ENCODE results near the gene C6orf47. TPM values are rescaled to one million over a fixed set of nuclear protein-coding genes. Genes with fewer than 3 reads are reported as not detected.

Gene C6orf47
- polyA plus RNA-seq, 2 of the 4 experiments (the other 2 are of a cell fraction) = 6.0 to 13.6 TPM

GRCh38 chr6:31634131-31634530 lies 26.4 kb downstream of the C6orf47 start:
- FAIRE-seq = no peak
- TF ChIP-seq SREBF2 (IDR thresholded peaks at IDR 0.05) (no peak), ZNF302 (CRISPR knock-in tag; IDR thresholded peaks at IDR 0.05) (no peak), EHF (CRISPR knock-in tag; IDR thresholded peaks at IDR 0.05) (no peak), ZSCAN20 (CRISPR knock-in tag; IDR thresholded peaks at IDR 0.05) (no peak), ATOH8 (CRISPR knock-in tag; IDR thresholded peaks at IDR 0.05; ENCODE audit: low read depth) (no peak), EHMT2 (IDR thresholded peaks at IDR 0.05; ENCODE audit: low read depth) (no peak), REST (IDR thresholded peaks at IDR 0.05) (no peak), JUN (IDR thresholded peaks at IDR 0.05) (no peak), FOSL2 (IDR thresholded peaks at IDR 0.05) (no peak), FOSL2 (CRISPR knock-in tag; IDR thresholded peaks at IDR 0.05) (no peak), MAX (IDR thresholded peaks at IDR 0.05) (no peak), CBX2 (IDR thresholded peaks at IDR 0.05; ENCODE audit: borderline replicate concordance, low read depth) (no peak), JUNB (IDR thresholded peaks at IDR 0.05) (no peak), RARB (CRISPR knock-in tag; IDR thresholded peaks at IDR 0.05) (no peak), POLR2A (IDR thresholded peaks at IDR 0.05; ENCODE audit: low read length) (no peak), RAD21 (conservative IDR thresholded peaks at IDR 0.05 in 1 of 2, IDR thresholded peaks at IDR 0.05 in 1 of 2) (no peak)
- no peak for DNase-seq (ENCODE audit: low read depth in 1 of 2, low spot score in 1 of 2)
- Histone ChIP-seq H3K4me3 (no peak overlapping the region), H3K9me3 (no peaks in the 10 kb centered on the region), H3K27ac (no peak overlapping the region), H3K4me1 (no peaks in the 10 kb centered on the region), H3K4me2 (no peak overlapping the region)
- WGBS (ENCODE audit: missing lambda C conversion rate) = 88% methylated on average over 3 of the region's 3 CpGs
- ChIA-PET POLR2A (no interaction called here), CTCF (interaction anchor here (0.7 to 2.2 kb wide), 3 partner anchors 9 to 87 kb away, joined by 3 to 8 read pairs (median 7); partner anchors contain the start of genes ATP6V1G2 and NFKBIL1)
- ATAC-seq = no peak

GRCh38 chr6:31633447-31633846 lies 27.1 kb downstream of the C6orf47 start:
- no peak for FAIRE-seq
- CTCF ChIA-PET = interaction anchor here (0.7 to 2.2 kb wide), 2 partner anchors 8 to 87 kb away, joined by 3 to 7 read pairs; partner anchors contain the start of genes ATP6V1G2 and NFKBIL1
- H3K27ac ChIP-seq = no peak overlapping the region
- no peak for DNase-seq (ENCODE audit: low read depth in 1 of 2, low spot score in 1 of 2)
- no peak overlapping the region for H3K4me3 ChIP-seq
- H3K4me1 ChIP-seq = no peaks in the 10 kb centered on the region
- no peak for ATAC-seq
- no peaks in the 10 kb centered on the region for H3K9me3 ChIP-seq
- POLR2A ChIA-PET = interaction anchor here (0.8 kb wide), 1 partner anchor 11 kb away, joined by 3 read pairs; no protein-coding TSS in a partner anchor
- H3K4me2 ChIP-seq = no peak overlapping the region
- 95% methylated on average over 3 of the region's 7 CpGs for WGBS (ENCODE audit: missing lambda C conversion rate)
- no peak for TF ChIP-seq GATA3 (IDR thresholded peaks at IDR 0.05; ENCODE audit: borderline replicate concordance)
- no peak for TF ChIP-seq REST (IDR thresholded peaks at IDR 0.05)
- no peak for TF ChIP-seq NR3C1 (IDR thresholded peaks at IDR 0.05)
- no peak for TF ChIP-seq FOXS1 (CRISPR knock-in tag; IDR thresholded peaks at IDR 0.05)
- TF ChIP-seq CHD4 (IDR thresholded peaks at IDR 0.05; ENCODE audit: borderline replicate concordance) = no peak
- TF ChIP-seq BHLHE40 (IDR thresholded peaks at IDR 0.05; ENCODE audit: low read depth, low read length) = no peak
- no peak for TF ChIP-seq MYC (IDR thresholded peaks at IDR 0.05; ENCODE audit: borderline replicate concordance, low read length)
- no peak for TF ChIP-seq ZNF302 (CRISPR knock-in tag; IDR thresholded peaks at IDR 0.05)
- no peak for TF ChIP-seq HDAC2 (IDR thresholded peaks at IDR 0.05)
- no peak for TF ChIP-seq KDM1A (IDR thresholded peaks at IDR 0.05; ENCODE audit: low read depth)
- TF ChIP-seq MAX (IDR thresholded peaks at IDR 0.05) = no peak

Data from A549 (cell line).